Right cardiac atrium (tissue), 5 donors: ENCODE results near the gene CD302. TPM values are rescaled to one million over a fixed set of nuclear protein-coding genes. Genes with fewer than 3 reads are reported as not detected.
"Not testable (repeated sequence)": the region's sequence is repeated elsewhere in the genome, so short reads cannot be mapped to it uniquely, and the experiment has no call there.

ENCODE experiments used
- ATAC-seq, 2 donors: fragments of 200-7000 bp; cut with Tn5 transposase; one replicate each; pipeline versions ENCODE4 v1.8.0 to v1.9.1; 2020; ENCODE audit warnings: moderate library complexity in 2 of 2, mild to moderate bottlenecking in 1 of 2
- DNase-seq, 3 donors: peaks; one replicate each; pipeline ENCODE4 v3.0.0-alpha.2; 2020
- H3K27ac ChIP-seq: one replicate; pipeline ENCODE4 v1.5.1; 2013; ENCODE audit warnings: mild to moderate bottlenecking, low read length, control low read depth, moderate library complexity
- H3K27me3 ChIP-seq: one replicate; pipeline ENCODE4 v1.6.1; 2013; ENCODE audit not compliant: control insufficient read depth, insufficient read depth
- H3K4me1 ChIP-seq: one replicate; pipeline ENCODE4 v1.6.1; 2013; ENCODE audit warnings: low read length; ENCODE audit not compliant: control insufficient read depth, insufficient read depth
- H3K4me3 ChIP-seq: one replicate; pipeline ENCODE4 v1.5.1; 2013; ENCODE audit warnings: low read length, control low read depth
- H3K9me3 ChIP-seq: one replicate; pipeline ENCODE4 v1.6.1; 2013; ENCODE audit warnings: low read length; ENCODE audit not compliant: control insufficient read depth
- WGBS: extraction: QIAGEN DNeasy Blood & Tissue Kit; methylation state at CpG from one replicate; pipeline ENCODE4 v1.1.7; 2013; 5-methylcytosine and 5-hydroxymethylcytosine counted together
- intact Hi-C, 4 donors: fragments of 100-400 bp; cut with DNase I; formaldehyde crosslinking; loops; one replicate each; pipeline versions ENCODE4 v1.11.0 to v1.14.0; 2022 to 2023
- long read RNA-seq, 4 donors: library from polyadenylated mRNA; unstranded; transcript quantifications; one replicate each; pipeline ENCODE4 v2.0.0, GENCODE V29; 2020 to 2021
- polyA plus RNA-seq: library from polyadenylated mRNA; stranded (reverse); fragments of 200-250 nt; gene quantifications from one replicate; pipeline ENCODE4 v1.2.3, GENCODE V29; 2013
- total RNA-seq, 4 donors: library from RNA; stranded (reverse); fragmentation: NEBNext Ultra II Directional; extraction: Animal tissue kit (Norgen Biotek cat#: 25700); gene quantifications; one replicate each; pipeline ENCODE4 v1.2.1, GENCODE V29; 2021
- donor health status: healthy with polysubstance abuse.
- donor health status: DM: no; HTN: yes; CAD: no.
- donor health status: DM: no; HTN: no; CAD: no.
- donor health status: DM: no; HTN: yes; CAD: no; lungs with severe emphysema.
- donor health status: DM: yes; HTN: yes; CAD: no.

The CD302 gene
- total RNA-seq (10 to 100 TPM; 26.4 to 33.7 (median 30.1) TPM), polyA plus RNA-seq (23.8 TPM)
- long read RNA-seq, donor 1, transcript CD302-201 (6 exons, 3,741 nt) = major isoform, 17 of 23 reads
- long read RNA-seq, donor 1, partial matches to known transcripts = 1 of 23 reads
- long read RNA-seq, donor 1, other reads (novel, unspliced or antisense) = 3 of 23 reads
- long read RNA-seq, donor 2, transcript CD302-201 (6 exons, 3,741 nt) = major isoform, 15 of 16 reads
- long read RNA-seq, donor 2, partial matches to known transcripts = 0 of 16 reads
- long read RNA-seq, donor 2, other reads (novel, unspliced or antisense) = 0 of 16 reads
- long read RNA-seq, donor 3, transcript CD302-201 (6 exons, 3,741 nt) = major isoform, 30 of 45 reads
- long read RNA-seq, donor 3, partial matches to known transcripts = 2 of 45 reads
- long read RNA-seq, donor 3, other reads (novel, unspliced or antisense) = 10 of 45 reads
- long read RNA-seq, donor 4, transcript CD302-201 (6 exons, 3,741 nt) = major isoform, 5 of 6 reads
- long read RNA-seq, donor 4, partial matches to known transcripts = 1 of 6 reads
- long read RNA-seq, donor 4, other reads (novel, unspliced or antisense) = 0 of 6 reads

- DNase-seq = peak; percentile 85 to 94 (median 92)
- peak; percentile 90 to 94 for ATAC-seq
- intact Hi-C loops = no loop called here
Measured at GRCh38 chr2:159797543-159798375, at the start of gene CD302. CD302 (minus strand) TSS chr2:159798208; CDS start chr2:159798198, 10 bp downstream.

GRCh38 chr2:159846564-159846963 lies 48.6 kb upstream of the CD302 start:
- H3K27me3 ChIP-seq = no peaks in the 10 kb centered on the region
- intact Hi-C loops = no loop called here
- 48% methylated on average over 2 of the region's 2 CpGs for WGBS
- H3K27ac ChIP-seq = no peak overlapping the region
- H3K4me3 ChIP-seq = no peak overlapping the region
- H3K4me1 ChIP-seq = no peaks in the 10 kb centered on the region
- no peak for ATAC-seq
- H3K9me3 ChIP-seq = no peaks in the 10 kb centered on the region
- no peak for DNase-seq

More at GRCh38 chr2:159797543-159798375, at the start of gene CD302:
- Histone ChIP-seq H3K27ac (peak within 1 kb of the TSS; percentile 69), H3K9me3 (no peaks in the 10 kb centered on the region), H3K4me3 (peak within 1 kb of the TSS; percentile 44), H3K27me3 (no peaks in the 10 kb centered on the region), H3K4me1 (no peaks in the 10 kb centered on the region)
- WGBS = under 1% methylated on average over 82 of the region's 82 CpGs

- intact Hi-C loops = no loop called here
Measured at GRCh38 chr2:159840616-159841015, 42.6 kb upstream of the CD302 start.

GRCh38 chr2:159832858-159833257 lies 34.9 kb upstream of the CD302 start:
- no peak for ATAC-seq
- Histone ChIP-seq H3K27ac (no peak overlapping the region), H3K9me3 (no peaks in the 10 kb centered on the region), H3K4me3 (no peak overlapping the region), H3K4me1 (no peaks in the 10 kb centered on the region), H3K27me3 (no peaks in the 10 kb centered on the region)
- no peak for DNase-seq
- intact Hi-C loops = no loop called here

More at GRCh38 chr2:159840616-159841015, 42.6 kb upstream of the CD302 start:
- DNase-seq (no peak), ATAC-seq (no peak)
- Histone ChIP-seq H3K9me3 (no peaks in the 10 kb centered on the region), H3K27ac (no peak overlapping the region), H3K27me3 (no peaks in the 10 kb centered on the region), H3K4me3 (no peak overlapping the region), H3K4me1 (no peaks in the 10 kb centered on the region)
- 67% methylated on average over 5 of the region's 5 CpGs for WGBS

GRCh38 chr2:159832026-159832425 lies 34.0 kb upstream of the CD302 start:
- 83% methylated on average over 7 of the region's 7 CpGs for WGBS
- H3K4me3 ChIP-seq = no peak overlapping the region
- no peaks in the 10 kb centered on the region for H3K4me1 ChIP-seq
- no peaks in the 10 kb centered on the region for H3K27me3 ChIP-seq
- no peak overlapping the region for H3K27ac ChIP-seq
- no peak for DNase-seq
- intact Hi-C loops = no loop called here
- H3K9me3 ChIP-seq = no peaks in the 10 kb centered on the region
- no peak for ATAC-seq

- ATAC-seq (no peak), DNase-seq (no peak)
- H3K4me3 ChIP-seq = no peak overlapping the region
- intact Hi-C loops = no loop called here
- WGBS = 76% methylated on average over 1 of the region's 1 CpG
- H3K27me3 ChIP-seq = no peaks in the 10 kb centered on the region
- no peaks in the 10 kb centered on the region for H3K4me1 ChIP-seq
- H3K27ac ChIP-seq = no peak overlapping the region
- H3K9me3 ChIP-seq = no peaks in the 10 kb centered on the region
Measured at GRCh38 chr2:159829376-159829775, 31.4 kb upstream of the CD302 start.

- DNase-seq (no peak), ATAC-seq (no peak)
- Histone ChIP-seq H3K9me3 (no peaks in the 10 kb centered on the region), H3K27me3 (no peaks in the 10 kb centered on the region), H3K4me1 (no peaks in the 10 kb centered on the region), H3K4me3 (no peak overlapping the region), H3K27ac (no peak overlapping the region)
- intact Hi-C loops = no loop called here
- 79% methylated on average over 2 of the region's 2 CpGs for WGBS
Measured at GRCh38 chr2:159828738-159829137, 30.7 kb upstream of the CD302 start.

GRCh38 chr2:159822478-159822833 lies 24.4 kb upstream of the CD302 start:
- H3K27me3 ChIP-seq, intact Hi-C loops, H3K9me3 ChIP-seq, H3K27ac ChIP-seq, H3K4me3 ChIP-seq, H3K4me1 ChIP-seq, ATAC-seq, DNase-seq: not testable (repeated sequence)
- 92% methylated on average over 4 of the region's 4 CpGs for WGBS

GRCh38 chr2:159821775-159822477 lies 23.9 kb upstream of the CD302 start:
- H3K27ac ChIP-seq, ATAC-seq, intact Hi-C loops, H3K4me3 ChIP-seq, DNase-seq, H3K9me3 ChIP-seq, H3K27me3 ChIP-seq, H3K4me1 ChIP-seq: not testable (repeated sequence)
- WGBS = 87% methylated on average over 11 of the region's 11 CpGs

- no peaks in the 10 kb centered on the region for H3K4me1 ChIP-seq
- no peak overlapping the region for H3K4me3 ChIP-seq
- H3K27ac ChIP-seq = no peak overlapping the region
- WGBS = 80% methylated on average over 6 of the region's 6 CpGs
- intact Hi-C loops = no loop called here
- H3K27me3 ChIP-seq = no peaks in the 10 kb centered on the region
- DNase-seq = no peak
- no peak for ATAC-seq
- H3K9me3 ChIP-seq = no peaks in the 10 kb centered on the region
Measured at GRCh38 chr2:159818940-159819339, 20.9 kb upstream of the CD302 start.
